NCI-H2081 treated with DMSO at 0.1 percent for 48 hours (cell line): ENCODE results near the gene CHKB.

ENCODE experiments used
- DNase-seq: peaks from one replicate; lab custom pipeline; 2025; lab: John Stamatoyannopoulos, UW

The CHKB gene

GRCh38 chr22:50531546-50531961, 51.1 kb downstream of the CHKB start:
- DNase-seq = no peak

- DNase-seq = no peak
Measured at GRCh38 chr22:50530877-50531545, 51.6 kb downstream of the CHKB start.

GRCh38 chr22:50530580-50530876, 52.1 kb downstream of the CHKB start:
- DNase-seq = no peak

- DNase-seq = no peak
Measured at GRCh38 chr22:50529897-50530579, 52.6 kb downstream of the CHKB start, which contains the start of gene TYMP. Gene TYMP (minus strand): TSS chr22:50530012. CDS start chr22:50529709, 303 bp downstream.

GRCh38 chr22:50529416-50529896, 53.2 kb downstream of the CHKB start:
- no peak for DNase-seq
